Astrocyte of the spinal cord (primary cell): ENCODE measurements around the gene SVIL.
"Not testable (repeated sequence)": the region's sequence is repeated elsewhere in the genome, so short reads cannot be mapped to it uniquely, and the experiment has no call there.

ENCODE experiments used
- DNase-seq: peaks from one replicate; pipeline ENCODE4 v3.0.0; 2011; ENCODE audit warnings: low read depth, low spot score
- H3K4me3 ChIP-seq: 2 replicates; pipeline ENCODE4 v1.5.1; 2011; ENCODE audit warnings: low read depth, mild to moderate bottlenecking, low read length, moderate library complexity
- CTCF ChIP-seq: IDR thresholded peaks from 2 replicates; pipeline ENCODE4 v1.5.1; 2012; ENCODE audit warnings: low read depth, mild to moderate bottlenecking, low read length, inconsistent platforms
- in situ Hi-C: cut with HindIII; loops from 2 replicates; pipeline ENCODE4 v1.10.0; 2017; ENCODE audit warnings: low sequenced_read_pairs

The SVIL gene

GRCh38 chr10:29470843-29471543, 163.8 kb downstream of the SVIL start:
- no peak for DNase-seq
- TF ChIP-seq CTCF = no peak
- no peak overlapping the region for H3K4me3 ChIP-seq
- in situ Hi-C loops = no loop called here

GRCh38 chr10:29470355-29470705, 164.4 kb downstream of the SVIL start:
- peak; percentile 67 for TF ChIP-seq CTCF
- H3K4me3 ChIP-seq = no peak overlapping the region
- no peak for DNase-seq
- in situ Hi-C loops = no loop called here

DNA sequence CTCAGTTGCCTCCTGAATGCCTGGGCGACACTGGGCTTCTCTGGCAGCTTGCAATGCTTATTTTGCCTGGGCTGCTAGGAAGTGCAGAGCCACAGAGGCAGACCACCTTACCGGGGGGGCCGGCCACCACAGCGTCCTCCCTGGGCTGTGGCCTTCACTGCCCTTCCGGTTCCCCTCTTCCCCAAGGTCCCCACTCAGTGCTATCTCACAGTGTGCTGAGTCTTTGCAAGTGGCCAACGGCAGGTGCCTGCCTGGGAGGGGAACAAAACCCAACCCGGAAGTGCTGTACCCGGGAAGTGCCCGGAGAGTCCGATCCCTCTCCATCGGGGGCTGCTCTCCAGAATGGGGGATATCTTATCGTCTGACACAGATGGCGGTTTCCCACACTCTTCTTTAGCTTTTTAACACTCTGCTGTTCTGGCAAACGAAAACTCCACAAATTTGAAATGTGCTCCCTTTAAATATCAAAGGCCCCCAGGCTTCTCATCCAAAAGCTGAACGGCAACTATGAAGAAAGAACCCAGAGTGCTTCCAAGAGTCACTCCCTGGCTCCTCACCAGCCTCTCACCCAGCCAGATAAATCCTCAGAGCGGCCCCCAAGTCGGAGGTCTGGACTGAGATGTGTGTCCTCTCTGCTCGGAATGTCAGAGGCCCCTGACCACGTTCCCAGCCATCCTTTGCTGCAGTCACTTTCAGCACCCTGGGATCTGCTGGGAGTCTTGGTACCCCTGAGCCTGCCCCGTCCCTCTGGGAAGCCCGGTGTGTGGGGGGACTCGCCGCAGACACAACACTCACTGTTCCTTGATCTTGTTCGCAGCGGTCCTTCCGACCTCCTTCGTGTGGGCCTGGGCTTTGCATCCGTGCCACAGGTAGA, 165.1 kb downstream of the SVIL start:
- in situ Hi-C loops = no loop called here
- H3K4me3 ChIP-seq = no peak overlapping the region
- TF ChIP-seq CTCF = no peak
- DNase-seq = no peak

DNA sequence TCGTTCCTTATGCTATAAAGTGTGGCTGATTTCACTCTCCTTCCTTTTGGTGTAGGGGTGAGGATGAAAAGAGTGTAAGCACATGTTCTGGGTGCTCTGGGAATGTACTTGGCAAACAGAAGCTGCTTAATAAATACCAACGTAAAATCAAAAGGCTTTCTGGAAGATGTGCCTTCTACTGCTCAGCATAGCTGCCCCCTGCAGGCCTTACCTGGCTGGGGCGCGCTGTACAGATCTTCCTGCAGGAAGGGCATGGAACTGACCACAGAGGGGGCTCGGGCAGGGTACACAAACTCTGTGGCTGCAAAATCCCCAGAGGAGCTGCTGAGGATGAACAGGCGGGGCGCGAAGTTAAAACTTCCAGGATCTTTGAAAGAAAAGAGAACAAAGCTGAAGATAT, 169.4 kb downstream of the SVIL start:
- DNase-seq = no peak
- TF ChIP-seq CTCF = peak; percentile 39
- H3K4me3 ChIP-seq = no peak overlapping the region
- in situ Hi-C loops = no loop called here

GRCh38 chr10:29464671-29465171, 170.1 kb downstream of the SVIL start:
- H3K4me3 ChIP-seq, in situ Hi-C loops, DNase-seq: not testable (repeated sequence)

DNA sequence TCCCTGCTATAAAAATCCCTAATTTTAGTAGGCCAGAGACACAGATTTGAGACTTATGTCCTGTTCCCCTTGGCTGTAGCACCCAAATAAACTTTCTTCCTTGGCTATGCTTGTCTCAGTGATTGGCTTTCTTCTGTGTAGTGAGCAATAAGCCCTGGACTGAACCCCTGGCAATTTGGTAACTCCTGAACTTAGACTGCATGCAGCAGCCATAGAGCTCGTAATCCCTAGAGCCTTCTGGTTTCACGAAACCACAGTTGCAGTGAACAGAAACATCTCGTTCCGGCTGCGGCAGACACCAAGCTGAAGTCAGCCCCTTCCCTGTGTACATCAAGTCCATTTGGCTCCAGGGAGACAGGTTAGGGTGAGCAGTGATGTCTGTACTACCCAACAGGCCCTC, 173.7 kb downstream of the SVIL start:
- no peak overlapping the region for H3K4me3 ChIP-seq
- in situ Hi-C loops = no loop called here
- no peak for DNase-seq
- TF ChIP-seq CTCF = no peak

- H3K4me3 ChIP-seq, DNase-seq, in situ Hi-C loops: not testable (repeated sequence)
These were observed 176.6 kb downstream of the SVIL start for GRCh38 chr10:29458190-29458589.
